Thymus (tissue), 11 donors: ENCODE measurements around the gene SIRPB2. TPM values are rescaled to one million over a fixed set of nuclear protein-coding genes. Genes with fewer than 3 reads are reported as not detected.

ENCODE experiments used
- DNase-seq, 9 donors: peaks; one replicate each; pipeline ENCODE4 v3.0.0-alpha.2; 2013; ENCODE audit warnings: low spot score in 9 of 9, low read depth in 6 of 9, missing footprints in 1 of 9
- H3K27ac ChIP-seq, 2 donors: one replicate each; pipeline ENCODE4 v1.5.1; 2013; ENCODE audit warnings: control low read depth in 1 of 2, low read depth in 1 of 2, low read length in 1 of 2, mild to moderate bottlenecking in 1 of 2, moderate library complexity in 1 of 2
- H3K27me3 ChIP-seq, 2 donors: one replicate each; pipeline ENCODE4 v1.5.1; 2013; ENCODE audit warnings: low read length in 1 of 2; ENCODE audit not compliant: control insufficient read depth in 2 of 2, insufficient read depth in 1 of 2
- H3K36me3 ChIP-seq, 2 donors: one replicate each; pipeline ENCODE4 v1.5.1; 2013; ENCODE audit warnings: low read length in 1 of 2, mild to moderate bottlenecking in 1 of 2, moderate library complexity in 1 of 2; ENCODE audit not compliant: control insufficient read depth in 2 of 2, insufficient read depth in 2 of 2
- H3K4me1 ChIP-seq, 2 donors: one replicate each; pipeline ENCODE4 v1.5.1; 2013; ENCODE audit warnings: low read length in 2 of 2; ENCODE audit not compliant: control insufficient read depth in 2 of 2, insufficient read depth in 2 of 2
- H3K4me3 ChIP-seq, 2 donors: one replicate each; pipeline ENCODE4 v1.5.1; 2013; ENCODE audit warnings: low read length in 2 of 2, control low read depth in 1 of 2, mild to moderate bottlenecking in 1 of 2
- H3K9me3 ChIP-seq, 2 donors: one replicate each; pipeline ENCODE4 v1.5.1; 2013; ENCODE audit warnings: low read length in 1 of 2, mild to moderate bottlenecking in 1 of 2; ENCODE audit not compliant: control insufficient read depth in 2 of 2, insufficient read depth in 1 of 2
- WGBS: extraction: QIAGEN DNeasy Blood & Tissue Kit; methylation state at CpG from one replicate; pipeline ENCODE4 v1.1.7; 2013; 5-methylcytosine and 5-hydroxymethylcytosine counted together
- polyA plus RNA-seq: library from polyadenylated mRNA; stranded (reverse); fragments of 200-250 nt; gene quantifications from one replicate; pipeline ENCODE4 v1.2.3, GENCODE V29; 2013
- total RNA-seq: library from RNA; stranded (reverse); fragments of 120-200 nt; gene quantifications from one replicate; pipeline ENCODE4 v1.2.4, GENCODE V29; 2013
- donor health status: healthy.

Gene SIRPB2
- total and polyA plus RNA-seq, 2 donors = 1.2 to 1.7 TPM

DNA sequence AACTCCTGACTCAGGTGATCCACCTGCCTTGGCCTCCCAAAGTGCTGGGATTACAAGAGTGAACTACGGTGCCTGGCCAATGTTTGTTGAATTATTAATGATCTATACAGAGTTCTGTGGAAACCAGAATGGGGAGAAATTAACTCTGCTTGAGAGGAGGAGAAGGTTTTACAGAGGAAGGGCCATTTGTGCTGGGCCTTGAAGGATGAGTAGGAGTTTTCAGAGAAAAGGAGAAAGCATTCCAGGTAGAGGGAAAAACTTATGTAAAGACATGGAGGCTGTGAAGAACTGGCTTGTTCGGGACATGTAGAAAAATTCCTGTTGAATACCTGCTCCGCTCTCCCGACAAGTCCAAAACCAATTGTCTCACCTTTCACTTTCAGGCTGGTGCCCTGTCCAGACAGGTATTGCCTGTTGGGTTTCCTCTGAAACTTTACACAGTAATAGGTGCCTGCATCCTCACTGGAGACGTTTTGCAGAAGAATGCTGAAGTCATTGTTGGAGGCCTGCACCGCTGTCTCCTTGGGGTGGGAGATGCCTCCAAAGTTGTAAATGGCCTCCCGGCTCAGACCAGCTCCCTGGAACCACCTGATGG lies 13.2 kb downstream of the SIRPB2 start:
- no peak overlapping the region for H3K27ac ChIP-seq
- no peaks in the 10 kb centered on the region for H3K36me3 ChIP-seq
- no peaks in the 10 kb centered on the region for H3K9me3 ChIP-seq
- no peaks in the 10 kb centered on the region for H3K27me3 ChIP-seq
- no peak overlapping the region for H3K4me3 ChIP-seq
- WGBS = 95% methylated on average over 7 of the region's 7 CpGs
- DNase-seq = no peak
- no peaks in the 10 kb centered on the region for H3K4me1 ChIP-seq

DNA sequence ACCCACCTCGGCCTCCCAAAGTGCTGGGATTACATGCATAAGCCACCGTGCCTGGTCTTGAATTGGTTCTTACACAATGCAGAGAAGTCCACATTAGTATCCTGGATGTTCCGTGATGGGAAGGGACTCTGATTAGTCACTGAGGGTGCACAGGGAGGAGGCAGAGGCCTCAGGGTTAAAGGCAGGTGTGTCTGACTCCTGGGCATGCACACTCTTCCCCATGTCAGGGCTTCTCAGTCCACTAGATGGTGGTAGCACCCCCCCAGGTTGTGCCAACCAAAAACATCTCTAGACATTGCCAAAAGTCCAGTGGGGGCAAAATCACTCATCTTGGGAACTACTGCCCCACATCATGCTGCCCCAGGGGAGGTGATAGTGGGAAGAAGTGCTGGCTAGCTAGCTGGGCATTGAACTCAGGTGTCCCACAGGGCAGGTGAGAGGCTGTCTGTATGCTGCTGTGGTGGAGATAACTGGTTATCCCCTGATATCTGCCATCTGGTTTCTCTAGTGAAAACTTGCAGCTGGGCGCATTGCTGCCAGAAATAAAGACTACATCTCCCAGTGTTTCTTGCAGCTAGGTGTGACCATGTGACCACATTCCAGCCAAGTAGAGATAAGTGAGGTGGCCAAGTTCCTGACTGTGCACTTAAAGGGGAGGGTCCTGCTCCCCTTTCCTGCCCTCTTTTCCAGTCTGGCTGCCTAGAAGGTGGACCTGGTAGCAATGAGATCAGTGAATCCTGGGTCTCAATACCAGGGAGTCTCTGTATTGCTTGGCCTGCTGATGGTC lies 16.2 kb downstream of the SIRPB2 start:
- Histone ChIP-seq H3K27ac (no peak overlapping the region), H3K36me3 (no peaks in the 10 kb centered on the region), H3K27me3 (no peaks in the 10 kb centered on the region), H3K9me3 (no peaks in the 10 kb centered on the region), H3K4me1 (no peaks in the 10 kb centered on the region), H3K4me3 (no peak overlapping the region)
- no peak for DNase-seq
- 96% methylated on average over 4 of the region's 4 CpGs for WGBS

DNA sequence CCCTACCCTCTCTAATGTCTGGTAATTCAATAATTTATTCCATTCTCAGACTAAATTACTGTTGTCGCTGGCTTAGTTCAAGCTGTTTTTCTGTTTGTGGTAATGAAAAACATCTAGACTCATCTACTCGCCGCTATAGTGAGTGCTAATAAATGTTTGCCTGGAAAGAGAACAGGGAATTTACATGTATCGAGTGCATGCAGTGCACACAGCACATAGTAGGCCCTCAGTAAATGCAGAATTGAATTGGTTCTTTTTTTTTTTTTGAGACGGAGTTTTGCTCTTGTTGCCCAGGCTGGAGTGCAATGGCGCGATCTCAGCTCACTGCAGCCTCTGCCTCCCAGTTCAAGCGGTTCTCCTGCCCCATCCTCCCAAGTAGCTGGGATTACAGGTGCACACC lies 16.9 kb downstream of the SIRPB2 start:
- no peaks in the 10 kb centered on the region for H3K36me3 ChIP-seq
- no peaks in the 10 kb centered on the region for H3K27me3 ChIP-seq
- H3K9me3 ChIP-seq = no peaks in the 10 kb centered on the region
- no peak overlapping the region for H3K27ac ChIP-seq
- H3K4me1 ChIP-seq = no peaks in the 10 kb centered on the region
- DNase-seq = no peak
- no peak overlapping the region for H3K4me3 ChIP-seq
- WGBS = 99% methylated on average over 8 of the region's 8 CpGs

DNA sequence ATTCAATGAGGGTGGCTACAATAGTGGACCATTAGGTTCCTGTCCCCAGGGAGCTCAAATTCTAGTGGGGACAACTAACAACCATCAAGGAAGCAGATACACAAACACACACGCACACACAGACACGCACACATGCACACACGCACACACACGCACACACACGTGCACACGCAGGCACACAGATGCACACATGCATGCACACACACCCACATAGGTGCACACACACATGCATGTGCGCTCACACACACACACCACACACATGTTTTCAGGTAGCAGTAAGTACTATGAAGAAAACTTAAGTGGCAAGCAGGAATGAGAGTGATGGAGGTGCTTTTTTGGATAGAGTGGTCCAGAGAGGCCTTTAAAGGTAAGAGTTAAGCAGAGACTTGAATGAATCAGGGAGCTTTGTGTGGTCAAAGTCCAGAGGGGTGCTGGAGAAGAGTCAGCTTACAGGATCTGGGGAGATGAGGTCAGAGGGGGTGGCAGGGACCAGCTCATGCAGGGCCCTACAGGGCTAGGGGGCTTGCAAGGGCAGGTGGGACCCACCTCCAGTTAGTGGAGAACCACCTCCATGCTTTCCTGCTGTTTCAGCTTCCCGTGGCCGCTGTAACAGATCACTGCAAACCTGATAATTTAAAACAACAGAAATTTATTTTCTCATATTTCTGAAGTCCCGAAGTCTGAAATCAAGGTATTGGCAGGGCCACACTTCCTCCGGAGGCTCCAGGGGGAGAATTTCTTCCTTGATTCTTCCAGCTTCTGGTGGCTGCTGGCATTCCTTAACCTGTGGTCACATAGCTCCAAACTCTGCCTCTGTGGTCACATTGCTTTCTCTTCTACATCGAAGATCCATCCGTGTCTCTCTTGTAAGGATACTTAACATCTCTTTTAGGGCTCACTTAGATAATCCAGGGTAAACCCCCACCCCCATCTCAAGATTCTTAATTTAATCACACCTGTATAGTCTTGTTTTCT lies 17.7 kb downstream of the SIRPB2 start:
- Histone ChIP-seq H3K9me3 (no peaks in the 10 kb centered on the region), H3K4me3 (no peak overlapping the region), H3K27me3 (peaks cover 0 to 5% of the 10 kb centered on the region in 2 donors), H3K36me3 (no peaks in the 10 kb centered on the region), H3K4me1 (no peaks in the 10 kb centered on the region), H3K27ac (no peak overlapping the region)
- no peak for DNase-seq
- WGBS = 97% methylated on average over 13 of the region's 13 CpGs

DNA sequence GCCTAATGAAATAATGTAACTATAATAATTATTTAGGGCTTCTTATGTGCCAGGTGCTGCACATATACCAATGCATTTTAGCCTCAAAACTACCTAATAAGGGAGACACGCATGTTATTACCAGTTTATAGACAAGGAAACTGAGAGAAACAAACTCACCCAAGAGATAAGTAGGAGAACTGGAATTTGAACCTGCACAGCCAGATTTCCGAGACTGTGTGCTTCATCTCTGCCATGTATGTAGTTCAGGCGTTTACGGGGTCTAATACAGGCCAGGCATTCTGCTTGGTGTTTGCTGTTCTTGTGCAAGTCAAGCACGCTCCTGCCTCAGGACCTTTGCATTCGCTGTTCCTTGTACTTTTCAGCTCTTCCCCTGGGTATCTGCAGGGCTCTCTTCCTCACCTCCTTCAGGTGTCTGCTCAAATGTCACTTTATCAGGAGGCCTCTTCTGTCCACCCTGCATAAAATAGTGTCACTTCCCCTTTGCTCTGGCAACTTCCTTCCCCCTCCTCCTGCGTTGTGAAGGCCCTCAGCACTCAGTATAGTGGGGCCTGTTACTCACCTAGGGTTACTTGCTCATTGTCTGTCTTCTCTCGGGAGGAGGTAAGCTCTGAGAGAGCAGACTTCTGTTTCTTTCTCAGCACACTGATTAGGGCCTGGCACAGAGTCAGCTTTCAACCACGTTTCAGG lies 18.5 kb downstream of the SIRPB2 start:
- H3K27me3 ChIP-seq = peaks cover 0 to 13% of the 10 kb centered on the region in 2 donors
- no peaks in the 10 kb centered on the region for H3K9me3 ChIP-seq
- peaks cover under 1 to 2% of the 10 kb centered on the region in 2 donors for H3K4me1 ChIP-seq
- no peak for DNase-seq
- no peaks in the 10 kb centered on the region for H3K36me3 ChIP-seq
- 78% methylated on average over 9 of the region's 9 CpGs for WGBS
- H3K4me3 ChIP-seq = no peak overlapping the region
- no peak overlapping the region for H3K27ac ChIP-seq

DNA sequence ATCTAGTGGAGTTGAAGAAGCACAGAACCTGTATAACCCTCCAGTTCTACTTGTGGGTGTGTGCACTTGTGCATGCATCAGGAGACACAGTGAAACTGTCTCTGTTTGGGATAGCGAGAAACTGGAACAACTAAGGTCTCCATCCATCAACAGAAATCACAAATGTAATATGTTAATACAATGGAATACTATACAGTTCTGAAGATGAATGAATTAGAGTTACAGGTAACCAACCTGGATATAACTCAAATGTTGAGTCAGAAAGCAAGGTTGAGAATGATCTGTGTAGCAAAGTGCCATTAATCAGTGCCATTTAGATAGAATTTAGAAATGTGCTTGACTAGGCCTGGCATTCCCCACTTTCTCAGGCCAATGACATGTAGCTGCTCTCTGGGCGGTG lies 20.0 kb downstream of the SIRPB2 start:
- H3K4me3 ChIP-seq = no peak overlapping the region
- peaks cover 8 to 10% of the 10 kb centered on the region in 2 donors for H3K4me1 ChIP-seq
- peaks cover 0 to 19% of the 10 kb centered on the region in 2 donors for H3K27me3 ChIP-seq
- WGBS = 98% methylated on average over 2 of the region's 2 CpGs
- DNase-seq = no peak
- H3K9me3 ChIP-seq = no peaks in the 10 kb centered on the region
- H3K27ac ChIP-seq = no peak overlapping the region
- H3K36me3 ChIP-seq = no peaks in the 10 kb centered on the region

DNA sequence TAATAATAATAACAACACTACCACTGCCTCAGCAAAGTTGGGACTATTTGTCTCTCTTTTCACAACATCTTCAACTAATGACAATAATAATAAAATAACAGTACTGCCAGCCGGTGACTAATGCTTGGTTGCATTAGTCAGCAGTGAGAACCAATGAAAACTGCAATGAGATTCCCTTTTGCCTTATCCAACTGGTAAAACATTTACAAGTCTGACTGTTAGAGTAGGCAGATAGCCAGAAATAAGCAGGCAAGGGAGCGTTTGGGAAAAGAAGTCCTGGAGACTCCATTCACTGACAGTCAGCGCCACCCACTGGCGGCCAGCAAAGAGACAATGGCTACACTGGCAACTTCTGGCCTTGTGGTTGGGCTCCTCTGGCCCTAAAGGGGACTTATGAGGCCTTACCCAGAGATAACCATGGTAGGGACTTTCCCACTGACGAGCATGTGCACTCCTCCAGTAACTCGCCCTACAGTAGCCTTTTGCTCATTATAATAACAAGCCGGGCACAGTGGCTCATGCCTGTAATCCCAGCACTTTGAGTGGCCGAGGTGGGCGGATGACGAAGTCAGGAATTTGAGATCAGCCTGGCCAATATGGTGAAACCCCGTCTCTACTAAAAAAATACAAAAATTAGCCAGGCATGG lies 21.2 kb downstream of the SIRPB2 start:
- 90% methylated on average over 11 of the region's 11 CpGs for WGBS
- Histone ChIP-seq H3K9me3 (no peaks in the 10 kb centered on the region), H3K36me3 (no peaks in the 10 kb centered on the region), H3K27me3 (peaks cover 0 to 19% of the 10 kb centered on the region in 2 donors), H3K27ac (no peak overlapping the region), H3K4me1 (peaks cover 17 to 20% of the 10 kb centered on the region in 2 donors), H3K4me3 (no peak overlapping the region)
- peak in 1 of 9 donors; percentile 10 for DNase-seq

DNA sequence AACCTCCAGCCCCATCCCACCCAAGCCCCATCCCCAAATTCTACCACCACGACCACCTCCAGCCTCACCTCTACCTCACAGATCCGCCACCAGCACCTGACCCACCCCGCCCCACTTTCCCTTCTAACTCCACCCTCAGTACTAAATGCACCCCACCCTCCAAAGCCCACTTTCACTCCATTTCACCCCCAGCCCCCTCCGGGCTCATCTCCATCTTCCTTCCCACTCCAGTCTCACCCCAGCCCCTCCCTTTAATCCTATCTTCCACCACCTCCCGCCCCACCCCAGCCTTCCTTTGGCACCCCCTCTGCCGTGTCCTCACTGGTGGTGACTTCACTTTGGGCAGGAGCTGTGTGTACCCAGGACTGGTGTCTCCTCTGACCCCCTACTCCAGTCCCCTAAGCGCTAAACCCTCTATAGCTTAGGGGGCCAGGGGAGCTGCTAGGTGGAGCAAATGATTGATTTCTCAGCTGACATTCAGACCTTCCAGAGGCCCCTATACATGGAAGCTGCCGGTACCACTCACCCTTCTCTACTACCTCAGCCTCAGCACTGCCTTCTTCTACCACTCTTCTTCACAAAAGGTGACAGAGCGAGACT lies 21.8 kb downstream of the SIRPB2 start:
- peaks cover 0 to 19% of the 10 kb centered on the region in 2 donors for H3K27me3 ChIP-seq
- WGBS = 96% methylated on average over 9 of the region's 9 CpGs
- no peaks in the 10 kb centered on the region for H3K9me3 ChIP-seq
- no peak overlapping the region for H3K27ac ChIP-seq
- H3K4me3 ChIP-seq = no peak overlapping the region
- no peak for DNase-seq
- peaks cover 17 to 21% of the 10 kb centered on the region in 2 donors for H3K4me1 ChIP-seq
- H3K36me3 ChIP-seq = no peaks in the 10 kb centered on the region
